Myocyte (in vitro differentiated cells): Measurements from ENCODE around the gene SVIL. TPM values are rescaled to one million over a fixed set of nuclear protein-coding genes. Genes with fewer than 3 reads are reported as not detected.
"Not testable (repeated sequence)": the region's sequence is repeated elsewhere in the genome, so short reads cannot be mapped to it uniquely, and the experiment has no call there.

Experiments
- DNase-seq: peaks from one replicate; pipeline ENCODE4 v3.0.0-alpha.2; 2012; ENCODE audit warnings: low read depth
- total RNA-seq: library from RNA; depleted of rRNA; stranded (reverse); fragments of >200 nt; gene quantifications from 2 replicates; pipeline ENCODE4 v1.2.3, GENCODE V29; 2014

The SVIL gene
- total RNA-seq, 1 donor from 2014 or later = 71.2 TPM

DNA sequence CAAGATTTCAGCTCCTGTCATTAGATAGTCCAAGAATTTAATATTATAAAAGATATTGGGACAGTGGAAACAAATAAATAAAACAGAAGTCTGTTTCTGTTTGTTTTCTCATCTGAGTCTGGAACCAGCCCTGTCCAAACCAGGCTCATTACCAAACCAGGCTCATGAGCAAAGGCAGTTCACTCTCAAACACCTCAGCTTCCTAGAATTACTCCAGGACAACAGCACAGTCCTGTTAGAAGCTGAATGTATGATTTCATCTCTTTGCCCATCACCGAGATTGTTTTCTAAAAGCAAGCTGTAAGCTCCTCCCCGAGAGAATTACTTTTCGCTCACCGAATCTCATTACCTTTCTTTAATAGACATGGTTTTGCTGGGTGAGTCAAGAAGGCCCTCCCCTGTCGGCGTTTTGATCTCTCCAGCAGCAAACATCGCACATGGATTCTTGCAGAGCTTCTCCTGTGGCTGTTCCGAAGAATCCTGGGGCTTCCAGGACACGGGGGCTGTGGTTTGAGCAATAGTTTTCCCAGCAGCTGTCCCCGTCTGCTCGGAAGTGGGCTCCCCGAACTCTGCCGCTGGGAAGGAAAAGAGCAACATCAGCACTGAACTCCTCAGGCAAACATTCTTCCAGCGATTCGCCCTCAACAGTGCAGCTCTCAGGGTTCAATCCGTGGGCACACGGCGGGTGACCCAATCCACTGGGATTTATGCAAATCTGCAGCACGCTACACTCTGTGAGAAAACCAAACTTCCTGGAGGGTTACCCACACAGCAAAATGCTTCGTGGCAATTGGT lies 112.5 kb downstream of the SVIL start:
- DNase-seq = peak; percentile 80

DNA sequence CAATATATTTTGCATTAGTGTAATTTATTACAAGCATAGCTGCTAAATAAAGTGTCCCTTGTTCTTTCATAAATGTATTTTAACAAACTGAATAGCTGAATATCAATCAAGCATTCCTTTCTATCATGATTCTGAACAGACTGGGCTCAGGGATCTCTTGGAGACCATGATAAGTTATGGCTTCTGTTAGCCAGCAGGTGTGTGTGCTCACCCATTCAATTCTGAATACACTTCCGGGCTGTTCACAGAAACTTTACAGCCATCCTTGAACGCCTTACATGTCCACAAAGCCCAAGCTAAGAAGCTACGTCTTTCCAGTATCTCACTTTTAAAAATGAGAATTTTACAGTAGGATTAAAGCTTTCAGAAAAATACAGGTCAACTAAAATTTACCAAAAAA lies 115.1 kb downstream of the SVIL start:
- no peak for DNase-seq

DNA sequence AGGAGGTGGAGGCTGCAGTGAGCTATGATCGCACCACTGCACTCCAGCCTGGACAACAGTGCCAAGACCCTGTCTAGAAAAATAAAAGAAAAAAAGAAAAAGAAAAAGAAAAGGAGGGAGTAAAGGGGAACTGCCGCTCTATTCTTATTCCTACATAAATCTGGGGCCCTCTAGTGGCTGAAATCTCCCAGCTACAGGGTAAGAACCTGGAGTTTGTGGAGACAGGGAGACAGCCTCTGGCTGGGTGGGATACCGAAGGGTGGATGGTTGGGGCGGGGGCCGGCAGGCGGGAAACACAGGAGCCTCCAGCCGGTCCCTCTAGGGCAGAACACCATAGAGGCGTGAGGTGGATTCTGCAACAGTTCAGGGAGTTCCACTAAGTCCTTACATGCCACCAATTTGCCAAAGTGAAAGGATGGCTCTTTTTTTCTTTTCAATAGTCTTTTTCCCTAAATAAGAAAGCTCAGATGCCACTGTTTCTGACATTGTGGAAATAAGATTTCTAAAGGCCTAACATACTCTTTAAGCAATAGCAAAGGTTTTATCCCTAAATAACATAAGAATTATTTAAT lies 117.3 kb downstream of the SVIL start:
- DNase-seq = peak; percentile 47

GRCh38 chr10:29516309-29516932 lies 118.3 kb downstream of the SVIL start:
- DNase-seq = peak; percentile 27

GRCh38 chr10:29515879-29516278 lies 118.9 kb downstream of the SVIL start:
- not testable (repeated sequence) for DNase-seq

DNA sequence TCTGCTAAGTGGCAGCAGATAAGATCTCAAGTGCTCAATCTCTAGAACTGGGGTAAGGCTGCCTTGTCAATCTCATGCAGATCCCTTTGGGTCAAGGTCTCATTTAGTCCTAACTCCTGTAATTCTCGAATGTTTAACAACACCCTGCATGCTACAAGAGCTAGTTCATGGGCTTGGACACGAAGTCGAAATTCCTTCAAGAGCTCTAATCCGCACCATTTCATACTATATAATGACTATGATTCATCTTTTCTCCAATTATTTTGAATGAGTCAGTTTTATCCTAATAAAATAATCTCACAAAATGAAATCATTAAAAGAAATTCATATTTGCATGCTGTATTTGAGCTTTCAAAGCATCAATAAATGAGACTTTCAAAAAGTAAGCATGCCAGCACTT lies 119.7 kb downstream of the SVIL start:
- DNase-seq = not testable (repeated sequence)

DNA sequence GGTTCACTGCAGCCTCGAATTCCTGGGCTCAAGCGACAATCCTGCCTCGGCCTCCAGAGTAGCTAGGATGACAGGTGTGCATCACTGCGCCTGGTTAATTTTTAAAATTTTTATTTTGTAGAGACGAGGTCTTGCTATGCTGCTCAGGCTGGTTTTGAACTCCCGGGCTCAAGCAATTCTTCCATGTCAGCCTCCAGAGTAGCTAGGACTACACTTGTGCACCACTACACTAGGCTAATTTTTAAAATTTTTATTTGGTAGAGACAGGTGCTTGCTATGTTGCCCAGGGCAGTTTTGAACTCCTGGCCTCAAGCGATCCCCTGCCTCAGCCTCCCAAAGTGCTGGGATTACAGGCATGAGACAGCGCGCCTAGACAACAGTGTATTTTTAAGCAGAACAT lies 120.5 kb downstream of the SVIL start:
- no peak for DNase-seq

DNA sequence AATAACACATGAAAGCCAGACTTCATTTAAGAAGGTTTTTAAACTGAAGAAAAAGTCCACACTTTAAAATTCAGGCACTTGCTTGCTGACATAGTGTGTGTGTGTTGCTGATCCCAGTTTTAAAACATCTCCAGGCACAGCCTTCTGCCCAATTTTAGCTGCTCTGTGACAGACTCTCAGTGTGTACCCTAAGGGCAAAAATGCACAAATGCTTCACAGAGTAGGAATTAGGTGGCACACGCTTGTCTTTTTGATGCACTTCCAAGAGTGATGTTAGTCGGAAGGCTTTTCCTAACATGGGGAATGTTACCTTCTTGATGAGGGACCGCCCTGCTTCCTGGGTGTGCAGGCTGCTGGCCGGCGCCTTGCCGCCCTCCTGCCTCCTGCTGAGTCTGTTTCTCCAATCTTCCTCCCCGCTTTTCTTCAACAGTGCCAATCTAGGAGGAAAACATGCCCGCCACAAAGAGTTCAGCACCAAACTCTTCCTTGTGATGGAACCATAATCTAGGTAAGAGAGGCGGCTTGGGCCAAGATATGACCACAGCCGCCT lies 122.3 kb downstream of the SVIL start:
- no peak for DNase-seq

DNA sequence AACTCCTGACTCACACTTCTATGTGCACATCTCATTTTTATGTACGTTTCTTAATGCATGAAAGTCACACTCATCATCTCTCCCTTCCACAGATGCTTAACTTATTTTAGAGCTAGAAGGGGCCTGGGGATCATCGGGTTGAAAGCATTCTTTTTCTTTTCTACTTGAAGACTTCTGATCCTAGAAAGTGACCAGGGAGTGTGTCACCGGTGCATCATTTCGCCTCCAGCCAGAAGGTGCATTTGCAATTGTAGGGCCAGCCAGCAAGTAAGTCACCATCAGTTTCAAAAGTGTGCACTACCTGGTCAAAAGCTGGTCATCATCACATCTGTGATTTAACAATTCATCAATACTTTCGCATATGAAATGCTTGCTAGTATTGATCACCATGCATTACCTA lies 123.0 kb downstream of the SVIL start:
- DNase-seq = not testable (repeated sequence)

DNA sequence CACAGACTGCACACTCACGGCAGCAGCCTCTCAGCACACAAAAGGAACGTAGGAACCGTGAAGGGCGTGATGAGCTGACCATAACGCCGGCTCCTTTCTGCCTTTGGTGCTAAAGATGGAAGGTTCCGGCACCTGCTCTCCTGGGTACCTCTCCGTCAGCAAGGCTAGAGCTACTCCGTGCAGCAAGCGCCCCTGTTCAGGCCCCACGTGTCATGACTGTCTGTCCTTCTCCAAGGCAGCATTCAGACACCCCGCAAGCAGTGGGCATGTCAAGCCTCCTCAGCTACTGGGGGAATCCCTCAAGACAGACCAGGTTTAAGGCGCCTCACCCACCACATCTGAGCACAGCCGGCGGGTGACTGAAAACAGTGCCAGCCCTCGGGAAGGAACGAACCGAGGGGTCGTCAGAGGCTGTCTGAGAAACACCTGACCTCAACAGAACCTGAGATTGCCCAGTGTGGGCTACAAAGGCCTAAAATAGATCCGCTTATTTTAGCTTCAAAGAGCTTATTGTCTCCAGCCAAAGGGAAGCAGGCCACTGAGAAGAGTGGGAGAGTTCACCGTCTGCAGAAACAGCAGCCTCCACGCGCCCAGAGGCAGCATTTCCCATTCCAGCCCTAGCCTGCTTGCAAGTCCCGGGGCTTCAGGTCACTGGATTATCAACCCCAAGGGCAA lies 124.2 kb downstream of the SVIL start:
- DNase-seq = not testable (repeated sequence)

GRCh38 chr10:29508554-29509244 lies 126.1 kb downstream of the SVIL start:
- no peak for DNase-seq

DNA sequence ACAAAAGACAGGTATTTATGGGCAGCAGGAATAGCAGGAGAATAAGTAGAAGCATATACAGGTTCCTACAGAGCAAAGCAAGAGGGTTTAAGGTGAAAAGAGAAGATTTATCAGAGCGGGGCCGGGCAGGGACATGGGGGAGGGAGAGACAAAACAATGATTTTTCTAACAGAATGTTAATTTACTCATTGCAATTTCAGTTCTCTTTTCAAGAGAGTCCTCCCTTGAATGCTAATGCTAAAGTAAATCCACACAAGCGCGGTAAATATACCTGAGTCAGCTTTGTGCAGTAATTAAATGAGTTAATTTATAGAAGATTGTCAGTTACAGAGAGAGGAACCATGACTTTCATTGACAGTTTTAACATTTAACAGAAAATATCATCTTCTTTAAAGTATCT lies 127.0 kb downstream of the SVIL start:
- DNase-seq = not testable (repeated sequence)

DNA sequence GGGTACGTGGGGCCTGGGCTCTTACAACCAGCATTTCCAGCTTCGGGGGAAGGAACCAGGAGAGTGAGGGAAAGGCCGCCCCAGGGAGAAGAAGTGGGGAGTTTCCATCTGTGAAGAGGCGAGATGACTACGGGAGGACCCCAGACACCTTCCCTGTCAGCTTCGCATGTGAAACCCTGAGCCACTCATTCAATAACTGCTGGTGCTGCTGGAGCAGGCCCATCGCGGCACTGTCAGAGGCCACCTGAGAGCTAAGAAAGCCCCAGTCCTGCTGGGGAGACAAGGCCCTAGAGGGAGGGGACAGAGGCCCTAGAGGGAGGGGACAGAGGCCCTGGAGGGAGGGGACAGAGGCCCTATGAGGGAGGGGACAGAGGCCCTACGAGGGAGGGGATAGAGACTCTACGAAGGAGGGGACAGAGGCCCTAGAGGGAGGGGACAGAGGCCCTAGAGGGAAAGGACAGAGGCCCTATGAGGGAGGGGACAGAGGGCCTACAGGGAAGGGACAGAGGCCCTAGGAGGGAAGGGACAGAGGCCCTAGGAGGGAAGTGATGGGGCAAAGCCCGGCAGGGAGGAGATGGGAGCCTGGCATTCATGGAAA lies 128.3 kb downstream of the SVIL start:
- DNase-seq = not testable (repeated sequence)

DNA sequence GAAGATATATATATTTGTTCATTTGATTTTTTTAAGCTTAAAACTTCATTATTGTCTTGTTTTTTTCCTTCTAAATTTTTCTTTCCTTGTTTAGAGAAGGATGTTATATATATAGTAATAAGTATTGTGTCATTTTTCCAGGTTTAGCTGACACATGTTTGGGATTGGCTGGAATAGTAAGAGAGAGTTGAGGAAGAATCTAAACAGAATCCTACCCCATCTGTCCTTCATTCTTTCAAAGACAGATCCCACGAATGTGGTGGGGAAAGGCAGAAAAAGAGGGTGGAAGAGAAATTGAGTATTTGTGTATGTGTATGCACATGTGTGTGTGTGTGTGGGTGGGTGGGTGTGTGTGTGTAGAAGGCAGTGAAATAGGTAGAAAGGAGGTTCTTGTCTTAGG lies 132.4 kb downstream of the SVIL start:
- peak; percentile 60 for DNase-seq

DNA sequence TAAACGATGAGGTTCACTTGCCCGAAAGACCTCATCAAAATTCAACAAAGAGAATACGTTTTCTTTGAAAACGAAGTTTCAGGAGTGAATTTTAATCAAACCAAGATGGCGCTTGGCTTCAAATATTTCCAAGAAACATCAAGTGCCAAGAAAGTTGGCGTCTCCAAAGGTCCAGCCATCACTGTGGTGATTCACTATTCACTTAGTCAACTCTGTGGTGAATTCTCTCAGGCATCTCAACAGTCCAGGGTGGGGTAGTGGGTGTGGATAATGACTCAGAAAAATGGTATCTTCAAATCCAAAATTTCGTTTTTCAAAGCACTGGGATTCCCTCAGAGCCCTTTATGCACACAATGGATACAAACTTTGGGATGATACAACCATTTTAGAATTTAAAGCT lies 133.1 kb downstream of the SVIL start:
- peak; percentile 93 for DNase-seq

GRCh38 chr10:29499993-29500537 lies 134.7 kb downstream of the SVIL start:
- no peak for DNase-seq

GRCh38 chr10:29496341-29497162 lies 138.2 kb downstream of the SVIL start:
- peak; percentile 74 for DNase-seq

- DNase-seq = peak; percentile 74
Measured at GRCh38 chr10:29495366-29495765, 139.4 kb downstream of the SVIL start.

DNA sequence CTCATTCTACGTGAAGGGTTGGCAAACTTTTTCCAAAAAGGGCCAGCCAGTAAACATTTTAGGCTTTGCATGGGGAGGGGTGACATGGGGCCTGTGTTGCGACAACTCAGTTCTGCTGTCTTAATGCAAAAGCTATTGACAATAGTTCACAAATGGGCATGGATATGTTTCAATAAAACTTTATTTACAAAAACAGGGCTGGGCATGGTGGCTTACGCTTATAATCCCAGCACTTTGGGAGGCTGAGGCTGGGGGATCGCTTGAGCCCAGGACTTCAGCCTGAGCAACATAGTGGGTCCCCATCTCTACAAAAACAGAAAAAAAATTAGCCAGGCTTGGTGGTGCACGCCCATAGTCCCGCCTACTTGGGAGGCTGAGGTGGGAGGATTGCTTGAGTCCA lies 141.1 kb downstream of the SVIL start:
- no peak for DNase-seq
